GM12878 (cell line): Measurements from ENCODE around the gene LARP4. TPM values are rescaled to one million over a fixed set of nuclear protein-coding genes. Genes with fewer than 3 reads are reported as not detected.

Source experiments
- ATF2 ChIP-seq: IDR thresholded peaks from 2 replicates; pipeline ENCODE4 v1.6.1; 2012; ENCODE audit warnings: low read length, inconsistent platforms
- BACH1 ChIP-seq: fragments of 450-650 bp; IDR thresholded peaks from 2 replicates; pipeline ENCODE4 v1.6.1; 2017; ENCODE audit warnings: mild to moderate bottlenecking, borderline replicate concordance
- CBFB ChIP-seq: IDR thresholded peaks from 2 replicates; pipeline ENCODE4 v1.6.1; 2016; ENCODE audit warnings: antibody characterized with exemption, low read depth
- CHD1 ChIP-seq: IDR thresholded peaks from 2 replicates; pipeline ENCODE4 v1.6.1; 2012; ENCODE audit warnings: low read depth, low read length, improper control_type of control experiment
- HDAC2 ChIP-seq: fragments of 200-600 bp; sonication (generic); IDR thresholded peaks from 2 replicates; pipeline ENCODE4 v1.6.1; 2017
- IKZF2 ChIP-seq, 2 experiments: fragments of 450-650 bp; IDR thresholded peaks; 2 replicates each; pipeline ENCODE4 v1.6.1; 2017; ENCODE audit warnings: mild to moderate bottlenecking in 2 of 2, moderate library complexity in 2 of 2
- KAT2A ChIP-seq: conservative IDR thresholded peaks from 2 replicates; pipeline ENCODE4 v1.6.1; 2011; ENCODE audit warnings: low read depth, low read length; ENCODE audit not compliant: control insufficient read depth
- MTA3 ChIP-seq: IDR thresholded peaks from 2 replicates; pipeline ENCODE4 v1.6.1; 2012; ENCODE audit warnings: low read length, inconsistent platforms, borderline replicate concordance
- MXI1 ChIP-seq: fragments of 150-350 bp; IDR thresholded peaks from 2 replicates; pipeline ENCODE4 v1.6.1; 2011; ENCODE audit warnings: low read depth, mild to moderate bottlenecking, inconsistent platforms, low read length, improper control_type of control experiment
- NFXL1 ChIP-seq: fragments of 450-650 bp; IDR thresholded peaks from 2 replicates; pipeline ENCODE4 v1.6.1; 2017; ENCODE audit warnings: antibody characterized with exemption, mild to moderate bottlenecking, borderline replicate concordance
- NFYB ChIP-seq: IDR thresholded peaks from 2 replicates; pipeline ENCODE4 v1.6.1; 2011; ENCODE audit warnings: low read depth, mild to moderate bottlenecking, low read length, improper control_type of control experiment, moderate library complexity; ENCODE audit not compliant: insufficient read depth
- NR2C2 ChIP-seq: IDR thresholded peaks from 2 replicates; pipeline ENCODE4 v1.6.1; 2011; ENCODE audit warnings: borderline replicate concordance, low read depth; ENCODE audit not compliant: control insufficient read depth, insufficient read length
- PML ChIP-seq: IDR thresholded peaks from 2 replicates; pipeline ENCODE4 v1.6.1; 2012; ENCODE audit warnings: low read length, inconsistent platforms
- RELB ChIP-seq: fragments of 450-650 bp; IDR thresholded peaks from 2 replicates; pipeline ENCODE4 v1.6.1; 2017; ENCODE audit warnings: low read depth, mild to moderate bottlenecking, moderate library complexity
- REST ChIP-seq: IDR thresholded peaks from 2 replicates; pipeline ENCODE4 v1.6.1; 2012; ENCODE audit warnings: mild to moderate bottlenecking, low read depth, low read length
- SIN3A ChIP-seq: IDR thresholded peaks from 2 replicates; pipeline ENCODE4 v1.6.1; 2012; ENCODE audit warnings: low read depth, low read length, improper control_type of control experiment
- SIX5 ChIP-seq: IDR thresholded peaks from 2 replicates; pipeline ENCODE4 v1.6.1; 2011; ENCODE audit warnings: mild to moderate bottlenecking, low read depth, low read length, moderate library complexity; ENCODE audit not compliant: severe bottlenecking
- SPI1 ChIP-seq: IDR thresholded peaks from 2 replicates; pipeline ENCODE4 v1.6.1; 2011; ENCODE audit warnings: low read depth, mild to moderate bottlenecking, low read length, moderate library complexity, borderline replicate concordance; ENCODE audit not compliant: insufficient read depth
- SREBF2 ChIP-seq: IDR thresholded peaks from 2 replicates; pipeline ENCODE4 v1.6.1; 2012; ENCODE audit warnings: mild to moderate bottlenecking, low read length
- STAT1 ChIP-seq: fragments of 450-650 bp; conservative IDR thresholded peaks from 2 replicates; pipeline ENCODE4 v1.6.1; 2014; ENCODE audit warnings: antibody characterized with exemption, mild to moderate bottlenecking
- TARDBP ChIP-seq: IDR thresholded peaks from 2 replicates; pipeline ENCODE4 v1.6.1; 2016; ENCODE audit warnings: borderline replicate concordance
- ZBTB33 ChIP-seq: fragments of 450-650 bp; IDR thresholded peaks from 2 replicates; pipeline ENCODE4 v1.6.1; 2017; ENCODE audit warnings: mild to moderate bottlenecking
- polyA plus RNA-seq, 11 experiments: library from polyadenylated mRNA; depleted of rRNA in 4 of 11; unstranded in 6 of 11; stranded (reverse) in 5 of 11; fragments of >200 nt; fragmentation: Nextera tagmentation in 4 of 11; fragmentation: Illumina TruSeq in 1 of 11; extraction: Ambion mirVana in 4 of 11; extraction: Trizol in 1 of 11; gene quantifications; 1 replicate in 1 of 11; 2 replicates in 10 of 11; pipeline versions ENCODE4 v1.2.1 to v1.2.3, GENCODE V29; 2011 to 2016; ENCODE audit warnings: inconsistent platforms in 2 of 11, missing spikeins in 2 of 11, low read depth in 1 of 11
- total RNA-seq, 4 experiments: library from RNA; depleted of rRNA in 3 of 4; stranded (reverse); fragments of >200 nt in 3 of 4; fragmentation: Illumina TruSeq in 1 of 4; extraction: Trizol in 1 of 4; gene quantifications; 2 replicates each; pipeline versions ENCODE4 v1.2.1 to v1.2.3, GENCODE V29; 2013 to 2021

The LARP4 gene
- total and polyA plus RNA-seq, 10 of the 15 experiments (the other 5 are each of a cell fraction or from before 2014, with no cell fraction given) = 24.1 to 72.6 (median 35.6) TPM

GRCh38 chr12:50400638-50401499 is at the start of gene LARP4 (continued):
- TF ChIP-seq CBFB (no peak), IKZF2 (IDR thresholded peaks at IDR 0.05) (peak; percentile 3 to 22; a peak in 3 of 4 replicates), SPI1 (no peak), PML (peak; percentile 77), SIN3A (no peak; the same call in none of the 2 replicates), RELB (peak; percentile 73; the same call in 1 of the 2 replicates), STAT1 (no peak; the same call in 1 of the 2 replicates), ZBTB33 (no peak), REST (no peak), SIX5 (peak; percentile 51), CHD1 (0 out of 2 replicates have a peak, but pooled peaks have one; percentile 96), NR2C2 (peak; percentile 68), BACH1 (no peak; the same call in 1 of the 2 replicates), NFXL1 (no peak), MTA3 (no peak; the same call in 1 of the 2 replicates), SREBF2 (peak; percentile 63; the same call in 1 of the 2 replicates), MXI1 (peak; percentile 97), ATF2 (no peak), TARDBP (no peak), NFYB (no peak), HDAC2 (no peak), KAT2A (no peak)
